ENCODE data around the gene TSPAN9. TPM values are rescaled to one million over a fixed set of nuclear protein-coding genes. Genes with fewer than 3 reads are reported as not detected.

The TSPAN9 gene
- total RNA-seq, 1 donor from 2014 or later = 81.2 TPM

- Histone ChIP-seq H3K9me3 (no peaks in the 10 kb centered on the region), H3K27me3 (no peaks in the 10 kb centered on the region), H3K27ac (no peak overlapping the region), H3K4me1 (no peaks in the 10 kb centered on the region), H3K4me3 (no peak overlapping the region), H3K36me3 (no peaks in the 10 kb centered on the region)
- ATAC-seq (peak; percentile 77), DNase-seq (peak; percentile 82)
- intact Hi-C loops (cut with DNase I) = loop anchor here (10.0 kb wide), 1 partner anchor 201 kb away; the partner anchor contains the start of gene TSPAN9
- TF ChIP-seq CTCF (IDR thresholded peaks at IDR 0.05) = peak; percentile 98
Observed at GRCh38 chr12:3275171-3276041, 198.2 kb downstream of the TSPAN9 start.

GRCh38 chr12:3276226-3276625, 199.0 kb downstream of the TSPAN9 start:
- no peak overlapping the region for H3K27ac ChIP-seq
- intact Hi-C loops (cut with DNase I) = loop anchor here (10.0 kb wide), 1 partner anchor 201 kb away; the partner anchor contains the start of gene TSPAN9
- no peaks in the 10 kb centered on the region for H3K4me1 ChIP-seq
- DNase-seq = no peak
- H3K27me3 ChIP-seq = no peaks in the 10 kb centered on the region
- no peak for TF ChIP-seq CTCF (IDR thresholded peaks at IDR 0.05)
- no peak overlapping the region for H3K4me3 ChIP-seq
- H3K9me3 ChIP-seq = no peaks in the 10 kb centered on the region
- H3K36me3 ChIP-seq = no peaks in the 10 kb centered on the region
- ATAC-seq = no peak

GRCh38 chr12:3277306-3277943, 200.2 kb downstream of the TSPAN9 start:
- ATAC-seq (no peak), DNase-seq (no peak)
- Histone ChIP-seq H3K9me3 (no peaks in the 10 kb centered on the region), H3K4me3 (no peak overlapping the region), H3K36me3 (peaks cover 8% of the 10 kb centered on the region), H3K27me3 (no peaks in the 10 kb centered on the region), H3K27ac (no peak overlapping the region), H3K4me1 (no peaks in the 10 kb centered on the region)
- no peak for TF ChIP-seq CTCF (IDR thresholded peaks at IDR 0.05)
- intact Hi-C loops (cut with DNase I) = loop anchor here (10.0 kb wide), 1 partner anchor 203 kb away; the partner anchor contains the start of gene TSPAN9

GRCh38 chr12:3278681-3279414, 201.7 kb downstream of the TSPAN9 start:
- Histone ChIP-seq H3K9me3 (no peaks in the 10 kb centered on the region), H3K36me3 (peaks cover 22% of the 10 kb centered on the region), H3K27ac (no peak overlapping the region), H3K4me1 (no peaks in the 10 kb centered on the region), H3K4me3 (no peak overlapping the region), H3K27me3 (no peaks in the 10 kb centered on the region)
- intact Hi-C loops (cut with DNase I) = loop anchor here (10.0 kb wide), 1 partner anchor 204 kb away; the partner anchor contains the start of gene TSPAN9
- DNase-seq = no peak
- TF ChIP-seq CTCF (IDR thresholded peaks at IDR 0.05) = no peak
- no peak for ATAC-seq

GRCh38 chr12:3279415-3279780, 202.2 kb downstream of the TSPAN9 start:
- Histone ChIP-seq H3K27ac (no peak overlapping the region), H3K4me1 (no peaks in the 10 kb centered on the region), H3K36me3 (peaks cover 22% of the 10 kb centered on the region), H3K27me3 (no peaks in the 10 kb centered on the region), H3K9me3 (no peaks in the 10 kb centered on the region), H3K4me3 (no peak overlapping the region)
- intact Hi-C loops (cut with DNase I) = loop anchor here (10.0 kb wide), 1 partner anchor 205 kb away; the partner anchor contains the start of gene TSPAN9
- DNase-seq (no peak), ATAC-seq (no peak)
- TF ChIP-seq CTCF (IDR thresholded peaks at IDR 0.05) = no peak

Measured in upper lobe of right lung (tissue), 1 donor.